Coronary artery (tissue), 2 donors: Measurements from ENCODE around the gene DDX43.

Experiments used
- DNase-seq: peaks from one replicate; pipeline ENCODE4 v3.0.0-alpha.2; 2017; ENCODE audit warnings: low spot score
- H3K27ac ChIP-seq, 2 donors: fragments of 200-600 bp; sonication (generic); one replicate each; pipeline ENCODE4 v1.5.1; 2016 to 2019
- H3K4me3 ChIP-seq: fragments of 200-600 bp; sonication (generic); 2 replicates; pipeline ENCODE4 v1.5.1; 2016; ENCODE audit warnings: mild to moderate bottlenecking, moderate library complexity
- TF ChIP-seq, protein P1 (sequence below): fragments of 200-600 bp; sonication (generic); IDR thresholded peaks from one replicate; pipeline ENCODE4 v1.5.1; 2019; ENCODE audit warnings: antibody characterized with exemption

Gene DDX43

DNA sequence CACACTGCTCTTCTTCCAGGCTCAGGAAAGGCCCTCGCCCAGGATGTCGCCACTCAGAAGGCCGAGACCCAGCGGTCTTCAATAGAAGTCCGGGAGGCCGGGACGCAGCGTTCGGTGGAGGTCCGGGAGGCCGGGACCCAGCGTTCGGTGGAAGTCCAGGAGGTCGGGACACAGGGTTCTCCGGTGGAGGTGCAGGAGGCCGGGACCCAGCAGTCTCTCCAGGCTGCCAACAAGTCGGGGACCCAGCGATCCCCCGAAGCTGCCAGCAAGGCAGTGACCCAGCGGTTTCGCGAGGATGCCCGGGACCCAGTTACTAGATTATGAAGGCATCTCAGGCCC, 31.1 kb upstream of the DDX43 start:
- TF ChIP-seq, protein P1, sequence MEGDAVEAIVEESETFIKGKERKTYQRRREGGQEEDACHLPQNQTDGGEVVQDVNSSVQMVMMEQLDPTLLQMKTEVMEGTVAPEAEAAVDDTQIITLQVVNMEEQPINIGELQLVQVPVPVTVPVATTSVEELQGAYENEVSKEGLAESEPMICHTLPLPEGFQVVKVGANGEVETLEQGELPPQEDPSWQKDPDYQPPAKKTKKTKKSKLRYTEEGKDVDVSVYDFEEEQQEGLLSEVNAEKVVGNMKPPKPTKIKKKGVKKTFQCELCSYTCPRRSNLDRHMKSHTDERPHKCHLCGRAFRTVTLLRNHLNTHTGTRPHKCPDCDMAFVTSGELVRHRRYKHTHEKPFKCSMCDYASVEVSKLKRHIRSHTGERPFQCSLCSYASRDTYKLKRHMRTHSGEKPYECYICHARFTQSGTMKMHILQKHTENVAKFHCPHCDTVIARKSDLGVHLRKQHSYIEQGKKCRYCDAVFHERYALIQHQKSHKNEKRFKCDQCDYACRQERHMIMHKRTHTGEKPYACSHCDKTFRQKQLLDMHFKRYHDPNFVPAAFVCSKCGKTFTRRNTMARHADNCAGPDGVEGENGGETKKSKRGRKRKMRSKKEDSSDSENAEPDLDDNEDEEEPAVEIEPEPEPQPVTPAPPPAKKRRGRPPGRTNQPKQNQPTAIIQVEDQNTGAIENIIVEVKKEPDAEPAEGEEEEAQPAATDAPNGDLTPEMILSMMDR, result no peak
- Histone ChIP-seq H3K4me3 (no peak overlapping the region), H3K27ac (no peak overlapping the region)
- DNase-seq, result no peak

DNA sequence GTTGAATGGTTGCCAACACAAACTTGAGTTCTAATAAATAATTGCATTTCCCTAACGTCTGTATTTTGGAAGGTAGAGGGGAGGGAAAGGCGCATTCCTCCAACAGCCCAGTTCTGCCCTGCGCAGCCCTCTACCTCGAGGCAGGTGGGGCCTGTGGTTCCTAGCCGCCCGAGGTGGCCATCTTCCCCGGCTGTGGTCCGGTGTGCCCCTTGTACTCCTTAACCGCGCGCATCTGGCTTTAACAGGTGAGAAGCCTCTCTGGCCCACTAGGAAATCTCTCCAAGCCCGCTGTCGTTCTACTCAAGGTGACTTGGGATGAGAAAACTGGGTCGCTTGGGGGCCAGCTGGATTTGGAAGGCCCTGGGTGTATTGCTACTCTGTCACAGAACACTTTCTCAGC, 30.5 kb upstream of the DDX43 start:
- DNase-seq, result no peak
- TF ChIP-seq, protein P1, result no peak
- H3K4me3 ChIP-seq, result no peak overlapping the region
- H3K27ac ChIP-seq, result no peak overlapping the region

DNA sequence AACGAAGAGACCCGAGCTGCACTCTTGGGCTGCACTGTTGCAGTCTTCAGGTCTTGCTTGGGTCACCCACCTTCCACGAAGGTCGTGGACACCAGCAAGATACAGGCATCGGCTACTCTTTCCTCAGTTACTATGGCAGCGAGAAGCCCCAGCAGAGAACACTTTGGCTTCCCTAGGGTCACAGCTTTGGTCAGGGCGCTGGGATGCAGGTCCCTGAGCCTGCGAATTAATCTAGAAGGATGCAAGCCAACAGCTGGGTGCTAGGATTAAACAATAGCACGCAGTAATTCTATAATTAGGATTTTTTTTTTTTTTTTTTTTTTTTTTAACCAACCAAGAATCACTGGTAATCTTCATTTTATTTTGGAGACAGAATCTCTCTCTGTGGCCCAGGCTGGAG, 30.1 kb upstream of the DDX43 start:
- no peak for DNase-seq
- H3K27ac ChIP-seq, result no peak overlapping the region
- H3K4me3 ChIP-seq, result no peak overlapping the region
- TF ChIP-seq, protein P1, result no peak

DNA sequence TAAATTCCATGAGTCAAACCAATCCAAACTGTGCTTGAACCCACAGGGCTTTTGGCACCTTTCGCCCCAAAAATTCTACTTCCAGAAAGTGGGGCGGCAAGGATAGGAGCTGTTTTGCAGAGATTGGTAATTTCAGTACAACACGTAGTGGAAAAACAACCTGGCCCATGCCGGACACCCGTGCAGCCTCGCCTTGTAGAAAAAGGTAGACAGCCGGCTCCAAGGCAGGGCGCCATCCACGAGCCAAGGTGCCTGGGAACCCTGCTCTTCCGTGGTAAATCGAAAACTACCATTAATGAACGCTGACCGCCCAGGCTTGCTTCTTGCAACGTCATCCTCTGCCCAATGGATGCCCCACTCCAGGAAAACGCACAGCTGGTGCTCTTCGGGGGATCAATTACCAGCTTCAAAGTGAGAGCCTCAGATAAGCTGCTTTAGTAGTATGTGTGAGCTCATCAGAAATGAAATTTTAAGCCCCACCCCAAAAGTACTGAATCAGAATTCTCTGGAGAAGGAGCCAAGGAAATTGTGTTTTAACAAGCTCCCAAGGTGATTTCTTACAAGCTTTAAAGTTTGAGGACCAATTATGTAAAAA, 26.8 kb upstream of the DDX43 start:
- Histone ChIP-seq H3K27ac (no peak overlapping the region), H3K4me3 (no peak overlapping the region)
- TF ChIP-seq, protein P1, result no peak
- no peak for DNase-seq

DNA sequence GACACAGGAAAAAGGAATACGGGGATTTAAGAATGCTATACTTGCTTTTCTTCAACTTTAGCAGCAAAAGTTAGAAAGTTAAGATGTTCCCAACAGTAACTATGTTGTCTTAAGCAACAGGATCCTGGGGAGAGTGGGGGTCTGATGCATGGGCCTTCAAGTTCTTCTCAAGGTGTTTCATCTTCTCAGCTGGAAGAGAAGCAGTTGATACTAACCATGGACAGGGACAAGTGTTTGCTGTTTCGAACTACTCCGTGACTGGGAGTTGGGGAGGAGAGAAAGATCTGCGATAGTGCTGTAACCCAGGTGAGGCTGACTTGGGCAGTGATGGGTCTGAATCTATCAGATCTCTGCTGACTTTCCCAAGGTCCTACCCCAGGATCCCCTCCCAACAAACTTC, 26.0 kb upstream of the DDX43 start:
- no peak for DNase-seq
- Histone ChIP-seq H3K27ac (no peak overlapping the region), H3K4me3 (no peak overlapping the region)
- TF ChIP-seq, protein P1, result no peak

DNA sequence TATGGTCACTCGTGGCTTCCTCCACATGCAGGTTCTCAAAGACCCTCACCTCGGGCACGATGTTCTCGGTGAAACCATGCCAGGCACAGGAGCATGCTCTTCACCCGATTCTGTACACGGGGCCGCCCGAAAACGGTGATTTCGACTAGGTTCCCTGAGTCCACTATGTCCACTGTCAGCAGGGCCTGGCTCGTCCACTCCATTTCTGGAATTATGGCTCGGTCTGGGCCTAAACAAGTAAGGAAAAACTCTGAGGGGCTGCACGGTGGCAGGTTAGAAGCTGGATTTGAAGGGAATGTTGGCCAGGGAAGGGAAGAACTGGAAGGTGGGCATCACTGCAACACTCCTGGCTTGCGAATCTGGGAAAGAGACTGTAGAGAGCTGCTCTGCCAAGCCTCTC, 25.5 kb upstream of the DDX43 start:
- Histone ChIP-seq H3K4me3 (no peak overlapping the region), H3K27ac (no peak overlapping the region)
- TF ChIP-seq, protein P1, result no peak
- no peak for DNase-seq

DNA sequence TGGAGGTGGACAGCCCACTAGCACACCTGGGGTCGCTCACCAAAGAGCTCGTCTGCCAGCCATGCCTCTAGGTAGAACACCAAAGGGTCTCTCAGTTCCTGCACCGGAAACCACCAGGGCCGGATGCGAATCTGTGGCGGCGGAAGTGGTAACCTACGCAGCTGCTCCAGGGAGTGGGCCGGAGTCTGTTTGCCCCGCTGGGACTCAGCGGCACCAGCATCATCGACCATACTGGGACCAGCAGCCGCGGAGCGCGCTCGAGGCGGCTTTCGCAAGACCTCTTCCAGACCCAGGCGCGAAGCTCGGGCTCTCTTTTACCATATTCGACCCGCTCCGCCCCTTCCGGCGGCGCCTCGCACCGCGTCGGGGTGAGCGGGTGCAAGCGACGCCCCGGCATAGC, 25.1 kb upstream of the DDX43 start, which contains the start of gene OOEP:
Gene OOEP (minus strand): TSS at position 335 of the 400 bp plus-strand sequence. CDS start 105 bp downstream, at position 230.
- no peak within 1 kb of the TSS for H3K4me3 ChIP-seq
- no peak for DNase-seq
- TF ChIP-seq, protein P1, result no peak
- H3K27ac ChIP-seq, result no peak within 1 kb of the TSS
